H9 (cell line): ENCODE data around the gene TFF3. TPM values are rescaled to one million over a fixed set of nuclear protein-coding genes. Genes with fewer than 3 reads are reported as not detected.

Experiments
- DNase-seq: peaks from one replicate; pipeline ENCODE4 v3.0.0-alpha.2; 2017
- H2AFZ ChIP-seq: one replicate; pipeline ENCODE4 v1.6.1; 2013; ENCODE audit warnings: mild to moderate bottlenecking, low read length, control low read depth, moderate library complexity
- H2AK5ac ChIP-seq: 2 replicates; pipeline ENCODE4 v1.6.1; 2013; ENCODE audit warnings: low read length, control low read depth, mixed read lengths; ENCODE audit not compliant: insufficient read length
- H2BK120ac ChIP-seq: one replicate; pipeline ENCODE4 v1.6.1; 2013; ENCODE audit warnings: low read depth, mild to moderate bottlenecking, low read length, control low read depth, inconsistent platforms; ENCODE audit not compliant: poor library complexity, severe bottlenecking
- H2BK12ac ChIP-seq: 2 replicates; pipeline ENCODE4 v1.6.1; 2013; ENCODE audit warnings: low read length, control low read depth, mixed read lengths, low read depth; ENCODE audit not compliant: insufficient read length
- H2BK15ac ChIP-seq: 2 replicates; pipeline ENCODE4 v1.6.1; 2013; ENCODE audit warnings: low read depth, low read length, control low read depth
- H2BK20ac ChIP-seq: one replicate; pipeline ENCODE4 v1.6.1; 2013; ENCODE audit warnings: low read depth, mild to moderate bottlenecking, low read length, control low read depth, inconsistent platforms; ENCODE audit not compliant: poor library complexity, severe bottlenecking
- H2BK5ac ChIP-seq: 2 replicates; pipeline ENCODE4 v1.6.1; 2013; ENCODE audit warnings: low read length, control low read depth, mixed read lengths; ENCODE audit not compliant: insufficient read length
- H3K14ac ChIP-seq: 2 replicates; pipeline ENCODE4 v1.6.1; 2013; ENCODE audit warnings: low read length, control low read depth; ENCODE audit not compliant: insufficient read depth
- H3K18ac ChIP-seq: 2 replicates; pipeline ENCODE4 v1.6.1; 2013; ENCODE audit warnings: low read depth, mild to moderate bottlenecking, mixed read lengths, low read length, control low read depth; ENCODE audit not compliant: insufficient read length
- H3K23ac ChIP-seq: 2 replicates; pipeline ENCODE4 v1.6.1; 2013; ENCODE audit warnings: low read length, control low read depth, mixed read lengths, low read depth; ENCODE audit not compliant: insufficient read length
- H3K23me2 ChIP-seq: 2 replicates; pipeline ENCODE4 v1.6.1; 2013; ENCODE audit warnings: low read depth, mild to moderate bottlenecking, mixed read lengths, low read length, control low read depth; ENCODE audit not compliant: insufficient read length, poor library complexity, severe bottlenecking
- H3K27ac ChIP-seq: 2 replicates; pipeline ENCODE4 v1.5.1; 2013; ENCODE audit warnings: low read length, control low read depth, mixed read lengths, low read depth; ENCODE audit not compliant: insufficient read length
- H3K27me3 ChIP-seq: 2 replicates; pipeline ENCODE4 v1.6.1; 2013; ENCODE audit warnings: low read length, control low read depth, inconsistent platforms; ENCODE audit not compliant: insufficient read depth
- H3K4ac ChIP-seq: 2 replicates; pipeline ENCODE4 v1.6.1; 2013; ENCODE audit warnings: low read depth, mild to moderate bottlenecking, control low read depth, inconsistent platforms, low read length, moderate library complexity
- H3K4me1 ChIP-seq: 2 replicates; pipeline ENCODE4 v1.6.1; 2013; ENCODE audit warnings: low read length, control low read depth, inconsistent platforms; ENCODE audit not compliant: insufficient read depth
- H3K4me2 ChIP-seq: 2 replicates; pipeline ENCODE4 v1.6.1; 2013; ENCODE audit warnings: low read length, control low read depth, mixed read lengths; ENCODE audit not compliant: insufficient read length, insufficient read depth
- H3K56ac ChIP-seq: 2 replicates; pipeline ENCODE4 v1.6.1; 2013; ENCODE audit warnings: low read depth, mild to moderate bottlenecking, mixed read lengths, low read length, control low read depth; ENCODE audit not compliant: insufficient read length
- H3K79me1 ChIP-seq: 2 replicates; pipeline ENCODE4 v1.6.1; 2013; ENCODE audit warnings: low read depth, mild to moderate bottlenecking, moderate library complexity, low read length, control low read depth, inconsistent platforms; ENCODE audit not compliant: insufficient read depth, poor library complexity, severe bottlenecking
- H3K79me2 ChIP-seq: 2 replicates; pipeline ENCODE4 v1.6.1; 2013; ENCODE audit warnings: low read length, control low read depth, inconsistent platforms; ENCODE audit not compliant: insufficient read depth
- H3K9ac ChIP-seq: 2 replicates; pipeline ENCODE4 v1.6.1; 2013; ENCODE audit warnings: low read length, control low read depth, mixed read lengths; ENCODE audit not compliant: insufficient read length; ENCODE audit errors: extremely low read depth
- H3K9me3 ChIP-seq: one replicate; pipeline ENCODE4 v1.6.1; 2013; ENCODE audit warnings: low read depth, low read length, inconsistent platforms; ENCODE audit not compliant: control insufficient read depth
- H3T11ph ChIP-seq: one replicate; pipeline ENCODE4 v1.6.1; 2013; ENCODE audit warnings: mild to moderate bottlenecking, low read length, control low read depth, inconsistent platforms
- H4K20me1 ChIP-seq: one replicate; pipeline ENCODE4 v1.6.1; 2013; ENCODE audit not compliant: control insufficient read depth, insufficient read length, insufficient read depth
- H4K5ac ChIP-seq: 2 replicates; pipeline ENCODE4 v1.6.1; 2013; ENCODE audit warnings: low read depth, mild to moderate bottlenecking, mixed read lengths, low read length, control low read depth; ENCODE audit not compliant: insufficient read length
- H4K8ac ChIP-seq: replicated peaks from 2 replicates; pipeline ENCODE4 v1.6.1; 2013; ENCODE audit warnings: low read length, control low read depth, mixed read lengths, low read depth; ENCODE audit not compliant: insufficient read length
- H4K91ac ChIP-seq: 2 replicates; pipeline ENCODE4 v1.6.1; 2013; ENCODE audit warnings: low read depth, mild to moderate bottlenecking, moderate library complexity, mixed read lengths, low read length, control low read depth; ENCODE audit not compliant: insufficient read length
- H3K27ac Mint-ChIP-seq, 3 experiments: 2 replicates in 2 of 3; 3 replicates in 1 of 3; pipeline ENCODE4 v1.8.0; 2020 to 2021; ENCODE audit warnings: mixed read lengths in 3 of 3, mild to moderate bottlenecking in 1 of 3, moderate library complexity in 1 of 3
- H3K27me3 Mint-ChIP-seq: 2 replicates; pipeline ENCODE4 v1.8.0; 2021; ENCODE audit warnings: low read depth, mild to moderate bottlenecking, moderate library complexity, mixed read lengths
- H3K36me3 Mint-ChIP-seq, 3 experiments: 2 replicates in 2 of 3; 3 replicates in 1 of 3; pipeline ENCODE4 v1.8.0; 2020 to 2021; ENCODE audit warnings: low read depth in 3 of 3, mixed read lengths in 3 of 3; ENCODE audit not compliant: insufficient read depth in 1 of 3
- H3K4me1 Mint-ChIP-seq, 2 experiments: 2 replicates each; pipeline ENCODE4 v1.8.0; 2020; ENCODE audit warnings: mixed read lengths in 2 of 2
- H3K4me3 Mint-ChIP-seq, 2 experiments: 2 replicates in 1 of 2; 3 replicates in 1 of 2; pipeline ENCODE4 v1.8.0; 2020 to 2021; ENCODE audit warnings: mild to moderate bottlenecking in 2 of 2, mixed read lengths in 2 of 2, moderate library complexity in 1 of 2
- H3K9me3 Mint-ChIP-seq, 2 experiments: 2 replicates in 1 of 2; 3 replicates in 1 of 2; pipeline ENCODE4 v1.8.0; 2020; ENCODE audit warnings: mild to moderate bottlenecking in 2 of 2, mixed read lengths in 2 of 2, moderate library complexity in 1 of 2
- CTCF ChIP-seq: fragments of 200-600 bp; sonication (generic); conservative IDR thresholded peaks from 3 replicates; pipeline ENCODE4 v1.8.0; 2021; ENCODE audit warnings: antibody characterized with exemption, mild to moderate bottlenecking
- WGBS: extraction: QIAGEN DNeasy Blood & Tissue Kit; methylation state at CpG from one replicate; pipeline ENCODE4 v1.1.7; 2013; ENCODE audit warnings: missing lambda C conversion rate, low lambda C conversion rate, mixed read lengths; ENCODE audit not compliant: insufficient read length; ENCODE audit errors: extremely low coverage; 5-methylcytosine and 5-hydroxymethylcytosine counted together
- total RNA-seq: library from RNA; stranded (reverse); gene quantifications from 2 replicates; pipeline ENCODE4 v1.2.1, GENCODE V29; 2021

TFF3 gene
- total RNA-seq, 1 experiment from 2014 or later: 1.5 TPM

DNA sequence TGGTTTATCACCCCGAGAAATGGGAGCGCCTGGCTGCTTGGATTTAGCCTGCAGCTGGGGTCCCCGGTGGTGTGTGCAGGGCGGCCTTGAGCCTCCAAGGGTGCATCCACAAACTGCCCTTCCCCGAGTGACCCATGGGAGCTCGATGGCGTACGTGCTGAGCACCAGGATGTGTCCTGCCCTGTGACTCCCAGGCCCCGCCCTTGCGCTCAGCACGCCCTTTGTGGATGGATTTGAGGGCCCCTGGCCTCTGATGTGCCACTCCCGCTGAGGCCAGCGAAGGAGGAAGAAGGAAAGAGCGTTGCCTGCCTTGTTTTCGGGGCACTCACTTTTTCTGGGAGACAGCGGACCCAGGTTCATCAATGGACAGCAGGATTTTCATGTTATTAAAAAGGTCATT, 1.7 kb upstream of the TFF3 start:
- H3K56ac ChIP-seq: no peak overlapping the region
- Mint-ChIP-seq H3K4me3 (peak overlapping the region in 1 of 2 experiments; percentile 1; a peak in 3 of 5 replicates), H3K36me3 (no peaks in the 10 kb centered on the region), H3K27ac (no peak overlapping the region), H3K9me3 (no peaks in the 10 kb centered on the region), H3K4me1 (peaks cover 54 to 57% of the 10 kb centered on the region in 2 experiments), H3K27me3 (no peaks in the 10 kb centered on the region; the same call in 1 of the 2 replicates)
- no CpG with 5 or more reads among the region's 16 CpGs for WGBS
- H3K23ac ChIP-seq: no peak overlapping the region
- no peak overlapping the region for H3K18ac ChIP-seq
- DNase-seq: no peak
- H4K5ac ChIP-seq: no peak overlapping the region
- no peak overlapping the region for H2BK120ac ChIP-seq
- no peak overlapping the region for H2BK5ac ChIP-seq
- no peak overlapping the region for H3K9ac ChIP-seq
- no peaks in the 10 kb centered on the region for H3K9me3 ChIP-seq
- H3K27ac ChIP-seq: no peak overlapping the region
- no peaks in the 10 kb centered on the region for H3K79me1 ChIP-seq
- no peak overlapping the region for H3T11ph ChIP-seq
- H2AK5ac ChIP-seq: no peak overlapping the region
- TF ChIP-seq CTCF: no peak
- H4K91ac ChIP-seq: no peak overlapping the region
- no peak overlapping the region for H4K8ac ChIP-seq
- H3K79me2 ChIP-seq: no peaks in the 10 kb centered on the region
- no peak overlapping the region for H2AFZ ChIP-seq
- no peak overlapping the region for H3K4me2 ChIP-seq
- H3K4me1 ChIP-seq: peaks cover 11% of the 10 kb centered on the region; the same call in 1 of the 2 replicates
- H2BK20ac ChIP-seq: no peak overlapping the region
- H3K14ac ChIP-seq: no peak overlapping the region
- no peak overlapping the region for H2BK15ac ChIP-seq
- H2BK12ac ChIP-seq: no peak overlapping the region
- no peaks in the 10 kb centered on the region for H4K20me1 ChIP-seq
- no peak overlapping the region for H3K4ac ChIP-seq
- no peaks in the 10 kb centered on the region for H3K27me3 ChIP-seq
- H3K23me2 ChIP-seq: no peaks in the 10 kb centered on the region
